ENCODE results near the gene HSP90AA1.

GRCh38 chr14:102124419-102124818 is 37.6 kb upstream of the HSP90AA1 start:
- TF ChIP-seq CTCF (IDR thresholded peaks at IDR 0.05) = no peak
- TF ChIP-seq POLR2A (IDR thresholded peaks at IDR 0.05) = no peak

All from heart left ventricle (tissue), 13 donors.